Omental fat pad (tissue), 4 donors: ENCODE results near the gene SLC25A25. TPM values are rescaled to one million over a fixed set of nuclear protein-coding genes. Genes with fewer than 3 reads are reported as not detected.
"Not testable (repeated sequence)": the region's sequence is repeated elsewhere in the genome, so short reads cannot be mapped to it uniquely, and the experiment has no call there.

Experiments used
- ATAC-seq: fragments of 150-250 bp; one replicate; pipeline ENCODE4 v1.9.1; 2016; ENCODE audit warnings: mild to moderate bottlenecking, moderate library complexity; ENCODE audit not compliant: low FRiP score
- DNase-seq: peaks from one replicate; pipeline ENCODE4 v3.0.0-alpha.2; 2019; ENCODE audit warnings: low spot score
- total RNA-seq, 4 donors: library from RNA; depleted of rRNA; stranded (reverse); fragments of >200 nt; gene quantifications; one replicate each; pipeline ENCODE4 v1.1.0, GENCODE V29; 2016
- TF ChIP-seq, protein P1 (sequence below), 3 donors: fragments of 450-650 bp; IDR thresholded peaks; one replicate each; pipeline ENCODE4 v1.5.1; 2016 to 2017; ENCODE audit warnings: antibody characterized with exemption in 3 of 3, mild to moderate bottlenecking in 3 of 3, moderate library complexity in 2 of 3

The SLC25A25 gene
- total RNA-seq, 4 donors from 2014 or later: 37.8 to 147 (median 102) TPM

DNA sequence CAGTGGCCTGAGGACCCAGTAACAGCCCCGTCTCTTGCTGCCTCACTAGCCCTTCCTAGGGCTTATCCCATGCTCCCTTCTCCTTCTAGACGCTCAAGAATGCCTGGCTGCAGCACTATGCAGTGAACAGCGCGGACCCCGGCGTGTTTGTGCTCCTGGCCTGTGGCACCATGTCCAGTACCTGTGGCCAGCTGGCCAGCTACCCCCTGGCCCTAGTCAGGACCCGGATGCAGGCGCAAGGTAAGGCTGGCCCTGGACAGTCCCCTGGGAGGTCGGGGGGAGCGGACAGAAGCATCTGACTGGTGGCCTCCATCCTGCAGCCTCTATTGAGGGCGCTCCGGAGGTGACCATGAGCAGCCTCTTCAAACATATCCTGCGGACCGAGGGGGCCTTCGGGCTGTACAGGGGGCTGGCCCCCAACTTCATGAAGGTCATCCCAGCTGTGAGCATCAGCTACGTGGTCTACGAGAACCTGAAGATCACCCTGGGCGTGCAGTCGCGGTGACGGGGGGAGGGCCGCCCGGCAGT is 39.0 kb downstream of the SLC25A25 start:
- DNase-seq (no peak), ATAC-seq (no peak)
- TF ChIP-seq, protein P1, sequence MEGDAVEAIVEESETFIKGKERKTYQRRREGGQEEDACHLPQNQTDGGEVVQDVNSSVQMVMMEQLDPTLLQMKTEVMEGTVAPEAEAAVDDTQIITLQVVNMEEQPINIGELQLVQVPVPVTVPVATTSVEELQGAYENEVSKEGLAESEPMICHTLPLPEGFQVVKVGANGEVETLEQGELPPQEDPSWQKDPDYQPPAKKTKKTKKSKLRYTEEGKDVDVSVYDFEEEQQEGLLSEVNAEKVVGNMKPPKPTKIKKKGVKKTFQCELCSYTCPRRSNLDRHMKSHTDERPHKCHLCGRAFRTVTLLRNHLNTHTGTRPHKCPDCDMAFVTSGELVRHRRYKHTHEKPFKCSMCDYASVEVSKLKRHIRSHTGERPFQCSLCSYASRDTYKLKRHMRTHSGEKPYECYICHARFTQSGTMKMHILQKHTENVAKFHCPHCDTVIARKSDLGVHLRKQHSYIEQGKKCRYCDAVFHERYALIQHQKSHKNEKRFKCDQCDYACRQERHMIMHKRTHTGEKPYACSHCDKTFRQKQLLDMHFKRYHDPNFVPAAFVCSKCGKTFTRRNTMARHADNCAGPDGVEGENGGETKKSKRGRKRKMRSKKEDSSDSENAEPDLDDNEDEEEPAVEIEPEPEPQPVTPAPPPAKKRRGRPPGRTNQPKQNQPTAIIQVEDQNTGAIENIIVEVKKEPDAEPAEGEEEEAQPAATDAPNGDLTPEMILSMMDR (IDR thresholded peaks at IDR 0.05): no peak

DNA sequence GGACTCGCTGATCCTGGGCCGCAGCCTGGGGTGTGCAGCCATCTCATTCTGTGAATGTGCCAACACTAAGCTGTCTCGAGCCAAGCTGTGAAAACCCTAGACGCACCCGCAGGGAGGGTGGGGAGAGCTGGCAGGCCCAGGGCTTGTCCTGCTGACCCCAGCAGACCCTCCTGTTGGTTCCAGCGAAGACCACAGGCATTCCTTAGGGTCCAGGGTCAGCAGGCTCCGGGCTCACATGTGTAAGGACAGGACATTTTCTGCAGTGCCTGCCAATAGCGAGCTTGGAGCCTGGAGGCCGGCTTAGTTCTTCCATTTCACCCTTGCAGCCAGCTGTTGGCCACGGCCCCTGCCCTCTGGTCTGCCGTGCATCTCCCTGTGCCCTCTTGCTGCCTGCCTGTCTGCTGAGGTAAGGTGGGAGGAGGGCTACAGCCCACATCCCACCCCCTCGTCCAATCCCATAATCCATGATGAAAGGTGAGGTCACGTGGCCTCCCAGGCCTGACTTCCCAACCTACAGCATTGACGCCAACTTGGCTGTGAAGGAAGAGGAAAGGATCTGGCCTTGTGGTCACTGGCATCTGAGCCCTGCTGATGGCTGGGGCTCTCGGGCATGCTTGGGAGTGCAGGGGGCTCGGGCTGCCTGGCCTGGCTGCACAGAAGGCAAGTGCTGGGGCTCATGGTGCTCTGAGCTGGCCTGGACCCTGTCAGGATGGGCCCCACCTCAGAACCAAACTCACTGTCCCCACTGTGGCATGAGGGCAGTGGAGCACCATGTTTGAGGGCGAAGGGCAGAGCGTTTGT is 39.6 kb downstream of the SLC25A25 start:
- DNase-seq: no peak
- ATAC-seq: no peak
- TF ChIP-seq, protein P1 (IDR thresholded peaks at IDR 0.05): no peak

DNA sequence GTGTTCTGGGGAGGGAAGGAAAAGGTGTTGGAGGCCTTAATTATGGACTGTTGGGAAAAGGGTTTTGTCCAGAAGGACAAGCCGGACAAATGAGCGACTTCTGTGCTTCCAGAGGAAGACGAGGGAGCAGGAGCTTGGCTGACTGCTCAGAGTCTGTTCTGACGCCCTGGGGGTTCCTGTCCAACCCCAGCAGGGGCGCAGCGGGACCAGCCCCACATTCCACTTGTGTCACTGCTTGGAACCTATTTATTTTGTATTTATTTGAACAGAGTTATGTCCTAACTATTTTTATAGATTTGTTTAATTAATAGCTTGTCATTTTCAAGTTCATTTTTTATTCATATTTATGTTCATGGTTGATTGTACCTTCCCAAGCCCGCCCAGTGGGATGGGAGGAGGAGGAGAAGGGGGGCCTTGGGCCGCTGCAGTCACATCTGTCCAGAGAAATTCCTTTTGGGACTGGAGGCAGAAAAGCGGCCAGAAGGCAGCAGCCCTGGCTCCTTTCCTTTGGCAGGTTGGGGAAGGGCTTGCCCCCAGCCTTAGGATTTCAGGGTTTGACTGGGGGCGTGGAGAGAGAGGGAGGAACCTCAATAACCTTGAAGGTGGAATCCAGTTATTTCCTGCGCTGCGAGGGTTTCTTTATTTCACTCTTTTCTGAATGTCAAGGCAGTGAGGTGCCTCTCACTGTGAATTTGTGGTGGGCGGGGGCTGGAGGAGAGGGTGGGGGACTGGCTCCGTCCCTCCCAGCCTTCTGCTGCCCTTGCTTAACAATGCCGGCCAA is 40.4 kb downstream of the SLC25A25 start:
- TF ChIP-seq, protein P1 (IDR thresholded peaks at IDR 0.05): no peak
- no peak for ATAC-seq
- no peak for DNase-seq

DNA sequence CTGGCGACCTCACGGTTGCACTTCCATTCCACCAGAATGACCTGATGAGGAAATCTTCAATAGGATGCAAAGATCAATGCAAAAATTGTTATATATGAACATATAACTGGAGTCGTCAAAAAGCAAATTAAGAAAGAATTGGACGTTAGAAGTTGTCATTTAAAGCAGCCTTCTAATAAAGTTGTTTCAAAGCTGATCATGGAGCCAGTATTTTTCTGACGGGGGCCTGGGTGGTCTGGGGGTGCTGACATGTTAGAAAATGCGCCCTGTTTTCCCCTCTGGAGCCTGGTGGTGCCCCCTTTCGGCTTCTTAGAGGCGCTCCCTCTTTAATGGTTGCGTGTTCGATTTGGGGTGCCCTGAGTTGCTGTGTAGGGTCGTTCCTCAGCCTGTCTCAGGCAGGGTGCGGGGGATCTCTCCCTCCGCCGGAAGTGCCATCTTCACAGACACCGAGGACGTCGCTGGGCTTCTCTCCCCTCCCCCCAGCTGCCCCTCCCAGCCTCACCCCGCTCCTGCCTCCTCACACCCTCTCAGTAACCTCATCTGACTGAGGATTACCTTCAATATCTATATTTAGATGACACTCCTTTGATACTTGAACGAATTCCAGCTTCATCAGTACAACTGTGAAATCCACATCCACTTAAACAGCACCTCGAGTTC is 41.1 kb downstream of the SLC25A25 start:
- DNase-seq (no peak), ATAC-seq (no peak)

DNA sequence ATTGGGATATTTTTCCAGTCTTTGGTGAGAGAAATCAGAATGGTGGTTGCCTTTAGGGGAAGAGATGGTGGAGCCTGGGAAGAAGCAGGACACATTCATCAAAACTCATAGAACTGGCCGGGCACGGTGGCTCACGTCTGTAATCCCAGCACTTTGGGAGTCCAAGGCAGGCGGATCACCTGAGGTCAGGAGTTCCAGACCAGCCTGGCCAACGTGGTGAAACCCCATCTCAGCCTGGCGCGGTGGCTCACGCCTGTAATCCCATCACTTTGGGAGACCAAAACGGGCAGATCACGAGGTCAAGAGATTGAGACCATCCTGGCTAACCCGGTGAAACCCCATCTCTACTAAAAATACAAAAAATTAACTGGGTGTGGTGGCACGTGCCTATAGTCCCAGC is 43.7 kb downstream of the SLC25A25 start:
- not testable (repeated sequence) for DNase-seq, ATAC-seq

More for the DNA sequence above, 41.1 kb downstream of the SLC25A25 start:
- TF ChIP-seq, protein P1 (IDR thresholded peaks at IDR 0.05): no peak

DNA sequence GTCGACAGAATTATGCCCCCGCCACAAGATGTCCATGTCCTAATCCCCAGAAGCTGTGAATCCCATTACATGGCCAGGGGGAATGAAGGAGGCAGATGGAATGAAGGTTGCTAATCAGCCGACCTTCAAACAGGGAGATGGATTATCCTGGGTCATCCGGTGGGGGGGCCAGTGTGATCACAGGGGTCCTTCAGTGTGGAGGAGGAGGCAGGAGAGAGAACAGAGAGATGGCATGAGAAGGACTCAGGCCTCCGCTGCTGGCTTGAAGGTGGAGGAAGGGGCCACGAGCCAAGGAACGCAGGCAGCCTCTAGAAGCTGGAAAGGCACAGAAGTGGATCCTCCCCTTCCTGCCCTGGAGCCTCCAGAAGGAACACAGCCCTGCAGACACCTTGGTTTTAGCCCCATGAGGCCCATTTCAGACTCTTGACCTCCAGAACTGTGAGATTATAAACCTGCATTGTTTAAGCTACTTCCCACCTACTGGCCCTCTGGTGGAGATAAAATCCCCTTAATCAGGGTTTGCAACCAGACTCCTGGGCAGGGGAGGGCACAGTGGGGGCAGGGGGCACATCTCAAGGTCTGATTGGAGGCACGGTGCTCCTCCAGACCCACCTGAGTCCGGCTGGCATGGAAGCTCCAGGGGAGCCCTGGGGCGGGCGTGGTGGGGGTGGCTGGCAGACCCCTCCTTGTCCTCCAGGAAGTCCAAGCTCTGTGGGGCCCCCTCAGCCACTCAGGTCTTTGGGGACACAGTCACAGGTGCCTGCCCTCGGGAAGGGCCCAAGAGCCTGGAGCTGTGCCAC is 45.7 kb downstream of the SLC25A25 start:
- no peak for ATAC-seq
- DNase-seq: no peak
- TF ChIP-seq, protein P1 (IDR thresholded peaks at IDR 0.05): no peak
